DOHH2 (cell line): ENCODE data around the gene MTPN.

Experiments
- H3F3A ChIP-seq: fragments of 200-600 bp; sonication (generic), shearing (Covaris generic); 2 replicates; pipeline ENCODE4 v1.6.0; 2016; ENCODE audit warnings: antibody characterized with exemption, mild to moderate bottlenecking; ENCODE audit not compliant: control insufficient read depth, insufficient read depth
- H3K27ac ChIP-seq: fragments of 200-600 bp; sonication (generic); 2 replicates; pipeline ENCODE4 v1.5.1; 2014; ENCODE audit warnings: low read depth, mild to moderate bottlenecking, low read length, moderate library complexity
- H3K27me3 ChIP-seq: fragments of 200-600 bp; sonication (generic); 2 replicates; pipeline ENCODE4 v1.6.1; 2014; ENCODE audit warnings: mild to moderate bottlenecking, low read length, mixed read lengths; ENCODE audit not compliant: control insufficient read depth
- H3K36me3 ChIP-seq: fragments of 200-600 bp; sonication (generic); 2 replicates; pipeline ENCODE4 v1.6.1; 2014; ENCODE audit warnings: mild to moderate bottlenecking, low read length, moderate library complexity, mixed read lengths; ENCODE audit not compliant: control insufficient read depth
- H3K4me1 ChIP-seq: fragments of 200-600 bp; sonication (generic); 2 replicates; pipeline ENCODE4 v1.6.1; 2014; ENCODE audit warnings: mild to moderate bottlenecking, low read length, mixed read lengths; ENCODE audit not compliant: control insufficient read depth
- H3K4me2 ChIP-seq: fragments of 200-600 bp; sonication (generic); 2 replicates; pipeline ENCODE4 v1.6.0; 2014; ENCODE audit warnings: mild to moderate bottlenecking, low read length, moderate library complexity
- H3K4me3 ChIP-seq: fragments of 200-600 bp; sonication (generic); 2 replicates; pipeline ENCODE4 v1.5.1; 2014; ENCODE audit warnings: mild to moderate bottlenecking, low read length, mixed read lengths
- H3K79me2 ChIP-seq: fragments of 200-600 bp; sonication (generic); 2 replicates; pipeline ENCODE4 v1.6.1; 2014; ENCODE audit warnings: mild to moderate bottlenecking, low read length, mixed read lengths; ENCODE audit not compliant: control insufficient read depth
- H3K9me2 ChIP-seq: fragments of 200-600 bp; sonication (generic); replicated peaks from 2 replicates; pipeline ENCODE4 v1.6.1; 2014; ENCODE audit warnings: mild to moderate bottlenecking, low read length, mixed read lengths; ENCODE audit not compliant: control insufficient read depth
- H3K9me3 ChIP-seq: fragments of 200-600 bp; sonication (generic); 2 replicates; pipeline ENCODE4 v1.6.1; 2014; ENCODE audit warnings: antibody characterized with exemption, low read length, mixed read lengths; ENCODE audit not compliant: control insufficient read depth, insufficient read depth
- H4K20me1 ChIP-seq: fragments of 200-600 bp; sonication (generic); 2 replicates; pipeline ENCODE4 v1.6.0; 2014; ENCODE audit warnings: low read depth, mild to moderate bottlenecking, antibody characterized with exemption, low read length, moderate library complexity; ENCODE audit not compliant: control insufficient read depth, insufficient read depth
- CTCF ChIP-seq: fragments of 200-600 bp; sonication (generic); IDR thresholded peaks from one replicate; pipeline ENCODE4 v1.5.1; 2014; ENCODE audit warnings: antibody characterized with exemption, mild to moderate bottlenecking, low read depth, low read length; ENCODE audit not compliant: poor library complexity, severe bottlenecking
- EZH2phosphoT487 ChIP-seq: fragments of 200-600 bp; sonication (generic); IDR thresholded peaks from 2 replicates; pipeline ENCODE4 v1.6.1; 2017; ENCODE audit warnings: borderline replicate concordance, mild to moderate bottlenecking, antibody characterized with exemption, low read length, moderate library complexity, mixed read lengths

Gene MTPN

DNA sequence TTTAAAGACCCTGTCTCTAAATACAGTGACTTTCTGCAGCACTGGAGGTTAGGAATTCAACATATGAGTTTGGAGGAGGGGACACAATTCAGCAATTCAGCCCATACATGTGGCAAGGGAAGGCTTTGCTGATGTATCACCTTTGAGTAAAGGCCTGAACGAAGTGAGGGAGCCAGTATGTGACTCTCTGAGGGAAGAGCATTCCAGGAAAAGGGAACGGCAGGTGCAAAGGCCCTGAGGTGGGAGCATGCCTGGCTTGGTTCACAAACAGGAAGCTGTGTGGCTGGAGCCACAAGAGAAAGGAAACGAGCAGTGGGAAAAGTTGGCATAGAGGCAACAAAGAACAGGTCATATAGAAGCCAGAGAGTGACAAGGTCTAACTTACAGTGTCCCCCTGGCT lies 72.9 kb downstream of the MTPN start:
- H3K27ac ChIP-seq, result no peak overlapping the region
- no peaks in the 10 kb centered on the region for H3K79me2 ChIP-seq
- no peak overlapping the region for H3K4me2 ChIP-seq
- H3K36me3 ChIP-seq, result no peaks in the 10 kb centered on the region
- H3F3A ChIP-seq, result no peaks in the 10 kb centered on the region
- H3K9me2 ChIP-seq, result no peaks in the 10 kb centered on the region
- H3K27me3 ChIP-seq, result no peaks in the 10 kb centered on the region
- no peak for TF ChIP-seq EZH2phosphoT487
- no peak for TF ChIP-seq CTCF
- H3K4me1 ChIP-seq, result no peaks in the 10 kb centered on the region
- H3K9me3 ChIP-seq, result no peaks in the 10 kb centered on the region
- no peaks in the 10 kb centered on the region for H4K20me1 ChIP-seq
- no peak overlapping the region for H3K4me3 ChIP-seq

DNA sequence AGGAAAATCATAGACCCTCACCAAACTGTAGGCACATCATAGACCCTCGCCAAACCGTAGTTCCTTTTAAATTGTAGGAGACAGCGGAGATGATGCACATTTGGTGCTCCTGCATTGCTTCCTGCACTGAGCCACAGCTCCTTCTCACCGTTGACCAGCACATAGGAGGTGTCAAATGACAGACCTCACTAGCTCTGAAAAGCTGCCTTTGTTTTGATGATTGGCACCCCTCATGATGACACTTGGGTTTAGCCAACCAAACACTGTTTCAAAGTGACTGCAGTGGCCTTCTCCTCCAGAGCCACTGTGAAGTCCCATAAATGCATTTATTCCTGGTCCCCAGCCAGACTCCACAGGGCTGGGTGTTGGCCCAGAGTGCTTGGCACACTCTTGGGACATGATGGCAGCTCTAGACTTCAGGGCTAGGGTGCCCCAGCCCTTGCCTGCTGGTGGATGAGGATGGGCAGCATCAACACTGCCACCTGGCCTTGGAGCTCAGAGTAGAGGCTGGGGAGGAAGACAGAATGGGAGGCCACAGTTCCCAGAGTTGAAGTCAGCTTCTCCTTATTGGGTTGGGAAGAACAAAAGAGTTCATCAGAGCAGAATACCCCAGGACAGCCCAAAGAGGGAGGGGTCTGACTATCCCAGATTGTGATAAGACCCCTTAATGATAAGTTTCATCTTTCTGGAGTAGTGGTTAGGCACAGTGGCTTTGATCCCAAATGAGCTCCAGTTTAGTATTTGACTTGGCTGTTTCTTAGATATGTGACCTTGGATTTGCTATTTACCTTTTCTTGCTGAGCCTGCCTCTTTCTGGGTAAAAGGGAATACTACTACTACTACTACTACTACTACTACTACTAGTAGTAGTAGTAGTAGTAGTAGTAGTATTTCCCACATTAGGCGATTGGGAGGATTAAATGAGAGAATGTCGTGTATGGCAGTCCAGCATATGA lies 75.3 kb downstream of the MTPN start:
- Histone ChIP-seq H3K4me3 (no peak overlapping the region), H3K27me3 (no peaks in the 10 kb centered on the region), H3K9me3 (no peaks in the 10 kb centered on the region), H3K9me2 (no peaks in the 10 kb centered on the region), H3K4me2 (no peak overlapping the region), H4K20me1 (no peaks in the 10 kb centered on the region), H3K79me2 (no peaks in the 10 kb centered on the region), H3K27ac (no peak overlapping the region), H3K4me1 (no peaks in the 10 kb centered on the region), H3K36me3 (no peaks in the 10 kb centered on the region), H3F3A (no peaks in the 10 kb centered on the region)
- TF ChIP-seq CTCF, result no peak
- no peak for TF ChIP-seq EZH2phosphoT487

DNA sequence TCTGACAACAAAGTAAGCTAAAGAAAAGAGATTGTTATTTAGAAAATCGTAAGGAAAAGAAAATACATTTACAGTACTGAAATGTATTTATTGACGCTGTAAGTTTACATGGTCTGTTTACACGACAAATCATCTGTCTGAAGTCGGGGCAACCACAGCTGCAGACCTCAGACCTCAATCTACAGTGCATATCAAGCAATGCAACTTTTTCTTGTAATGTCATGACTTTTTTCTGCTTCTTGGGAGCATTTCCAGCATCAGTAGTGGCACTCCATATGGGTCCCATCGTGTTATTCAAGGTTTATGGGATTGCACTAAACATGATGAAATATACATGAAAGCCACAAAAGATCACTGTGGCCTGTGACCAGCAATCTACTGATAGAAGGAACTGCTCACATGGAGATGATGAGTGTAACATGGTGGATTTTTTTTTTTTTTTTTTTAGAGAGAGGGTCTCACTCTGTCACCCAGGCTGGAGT lies 77.1 kb downstream of the MTPN start:
- no peaks in the 10 kb centered on the region for H3K4me1 ChIP-seq
- no peaks in the 10 kb centered on the region for H3F3A ChIP-seq
- H3K4me2 ChIP-seq, result no peak overlapping the region
- no peak overlapping the region for H3K27ac ChIP-seq
- H3K27me3 ChIP-seq, result no peaks in the 10 kb centered on the region
- H4K20me1 ChIP-seq, result no peaks in the 10 kb centered on the region
- H3K36me3 ChIP-seq, result no peaks in the 10 kb centered on the region
- H3K9me2 ChIP-seq, result no peaks in the 10 kb centered on the region
- no peak overlapping the region for H3K4me3 ChIP-seq
- TF ChIP-seq EZH2phosphoT487 (no peak), CTCF (no peak)
- H3K79me2 ChIP-seq, result no peaks in the 10 kb centered on the region
- no peaks in the 10 kb centered on the region for H3K9me3 ChIP-seq
